ENCODE measurements around the gene KRT82.

KRT82 gene

DNA sequence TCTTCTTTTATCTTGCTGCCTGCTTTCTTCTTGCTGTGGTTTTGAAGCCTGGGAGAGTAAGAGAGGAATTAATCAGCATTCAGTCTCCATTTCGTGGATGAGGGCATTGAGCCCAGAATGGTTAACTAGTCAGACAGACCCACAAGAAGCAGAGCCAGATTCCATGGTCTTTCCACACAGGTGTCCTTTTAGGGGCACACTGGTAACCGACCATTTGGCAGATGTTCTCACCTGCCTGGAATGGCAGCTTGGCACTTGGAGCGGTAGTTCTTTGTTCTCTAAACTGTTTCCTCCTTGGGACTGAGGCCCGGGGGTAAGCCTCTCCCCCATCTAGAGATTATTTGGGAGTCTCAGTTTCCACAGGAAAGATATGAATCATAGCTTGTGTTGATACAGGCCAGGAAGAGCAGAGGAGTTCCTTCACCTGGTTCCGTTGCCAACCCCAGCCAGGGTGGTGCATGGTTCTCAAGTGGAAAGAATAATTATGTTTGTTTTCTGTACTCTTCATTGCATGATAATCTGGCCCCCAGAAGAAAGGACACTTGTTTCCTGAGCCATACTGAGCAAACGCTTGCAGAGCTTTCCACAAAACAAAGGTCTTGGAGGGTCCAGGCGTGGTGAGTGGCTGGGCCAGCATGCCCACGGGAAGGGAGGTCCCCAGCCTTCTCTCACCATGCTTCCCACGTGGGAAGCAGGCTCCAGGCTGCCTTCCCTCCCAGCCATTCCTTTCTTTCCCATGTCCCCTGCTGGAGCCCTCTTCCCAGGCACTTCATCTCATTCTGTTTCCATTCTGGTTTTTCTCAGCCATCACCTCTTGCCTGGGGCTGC lies 30.1 kb upstream of the KRT82 start:
- in situ Hi-C loops (cut with MboI; ENCODE audit: low sequenced_read_pairs) = no loop called here

DNA sequence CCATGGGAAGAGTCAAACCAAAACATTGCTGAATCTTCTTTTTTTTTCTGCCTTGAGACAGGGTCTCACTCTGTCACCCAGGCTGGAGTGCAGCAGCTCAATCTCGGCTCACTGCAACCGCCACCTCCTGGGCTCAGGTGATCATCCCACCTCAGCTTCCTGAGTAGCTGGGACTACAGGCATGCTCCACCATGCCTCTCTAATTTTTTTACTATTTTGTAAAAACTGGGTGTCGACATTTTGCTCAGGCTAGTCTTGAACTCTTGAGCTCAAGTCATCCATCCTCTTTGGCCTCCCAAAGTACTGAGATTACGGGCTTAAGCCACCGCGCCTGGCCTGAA lies 29.5 kb upstream of the KRT82 start:
- in situ Hi-C loops (cut with MboI; ENCODE audit: low sequenced_read_pairs) = no loop called here

DNA sequence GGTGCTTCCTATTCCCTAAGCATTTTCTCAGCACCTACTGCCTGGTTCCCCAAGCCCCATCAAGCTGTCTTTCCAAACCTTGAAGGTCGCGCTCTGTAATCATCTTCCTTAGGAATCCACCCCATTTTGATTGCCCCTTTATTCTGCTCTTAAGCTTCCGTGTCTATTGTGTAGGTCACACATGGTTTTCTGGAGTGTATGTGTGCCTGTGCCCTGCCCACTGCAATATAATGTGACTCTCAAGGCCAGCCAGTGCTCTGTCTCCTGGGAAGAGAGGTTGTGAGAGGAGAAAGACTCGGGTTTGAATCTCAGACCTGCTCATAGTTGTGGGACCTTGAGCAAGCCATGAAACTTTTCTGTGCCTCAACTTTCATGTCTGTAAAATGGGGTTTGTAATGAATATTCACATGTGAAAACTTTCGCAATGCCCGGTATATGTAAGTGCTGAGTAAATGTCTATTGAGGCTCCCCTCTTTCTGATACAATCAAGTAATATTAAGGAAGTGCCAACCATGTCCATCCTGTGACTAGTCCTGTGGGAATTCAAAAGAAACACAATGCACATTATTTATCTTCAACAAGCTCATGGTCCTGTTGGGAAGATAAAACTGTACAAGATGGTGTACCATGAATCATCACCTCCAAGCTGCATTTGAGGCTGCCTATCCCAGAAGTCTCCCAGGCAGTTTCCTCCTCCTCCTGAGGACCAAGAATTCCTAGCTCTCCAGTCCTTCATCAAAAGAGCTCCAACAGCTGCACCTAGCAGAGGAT lies 28.8 kb upstream of the KRT82 start:
- in situ Hi-C loops (cut with MboI; ENCODE audit: low sequenced_read_pairs) = no loop called here

DNA sequence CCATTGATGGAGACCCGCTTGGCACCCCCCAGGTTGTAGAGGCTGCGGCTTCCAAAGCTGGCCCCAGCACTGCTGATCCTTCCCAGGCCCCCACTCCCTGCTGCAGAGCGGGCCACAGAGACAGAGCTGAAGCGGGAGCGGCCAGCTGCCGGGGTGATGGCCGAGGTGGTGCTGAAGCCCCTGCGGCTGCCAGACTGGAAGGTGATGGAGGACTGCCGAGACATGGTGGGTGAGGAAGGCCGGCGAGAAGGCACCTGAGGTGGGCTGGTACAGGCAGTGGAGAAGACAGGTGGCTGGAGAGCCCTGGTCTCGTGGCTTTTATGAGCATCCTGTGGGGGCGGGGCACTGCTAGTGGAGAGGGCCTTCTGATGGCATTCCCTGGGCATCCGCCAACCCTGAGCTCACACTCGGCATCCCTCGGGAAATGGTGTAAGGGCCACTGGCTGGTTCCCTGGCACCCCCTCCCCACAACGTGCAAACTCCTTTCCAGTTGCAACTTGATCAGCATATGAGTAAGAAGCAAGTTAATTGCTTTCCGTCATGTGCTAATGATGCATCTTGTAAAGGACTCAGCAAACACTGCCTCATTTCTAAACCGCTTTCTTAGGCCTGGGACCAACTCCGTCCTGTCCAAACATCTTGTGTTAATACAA lies 28.1 kb upstream of the KRT82 start, which contains the start of gene KRT75:
TSS of gene KRT75 (minus strand) at position 291 of the 653 bp plus-strand sequence. CDS start at position 224, 67 bp downstream.
- in situ Hi-C loops (cut with MboI; ENCODE audit: low sequenced_read_pairs) = no loop called here

DNA sequence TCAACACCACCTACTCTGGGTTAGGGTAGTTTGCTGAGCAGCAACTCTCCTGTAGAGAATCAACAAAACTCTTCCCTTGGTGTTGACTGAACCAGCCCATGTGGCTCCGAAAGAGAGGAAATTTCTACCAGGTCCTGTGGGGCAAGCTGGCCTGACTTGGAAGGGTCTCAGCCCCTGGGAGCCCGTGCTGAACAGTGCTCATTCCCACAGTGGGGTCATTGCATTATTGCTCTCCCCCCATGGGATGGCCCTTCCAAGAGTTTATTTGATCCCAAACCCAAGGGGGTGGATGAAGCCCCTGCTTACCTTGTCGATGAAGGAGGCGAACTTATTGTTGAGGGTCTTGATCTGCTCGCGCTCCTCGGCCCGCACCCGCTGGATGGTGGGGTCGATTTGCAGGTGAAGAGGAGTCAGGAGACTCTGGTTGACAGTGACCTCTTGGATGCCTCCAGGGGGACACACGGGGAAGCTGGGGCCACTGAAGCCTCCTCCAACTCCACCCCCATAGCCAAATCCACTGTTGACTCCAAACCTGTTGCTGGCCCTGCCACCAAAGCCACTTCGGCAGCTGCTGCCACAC lies 27.5 kb upstream of the KRT82 start:
- in situ Hi-C loops (cut with MboI; ENCODE audit: low sequenced_read_pairs) = no loop called here

DNA sequence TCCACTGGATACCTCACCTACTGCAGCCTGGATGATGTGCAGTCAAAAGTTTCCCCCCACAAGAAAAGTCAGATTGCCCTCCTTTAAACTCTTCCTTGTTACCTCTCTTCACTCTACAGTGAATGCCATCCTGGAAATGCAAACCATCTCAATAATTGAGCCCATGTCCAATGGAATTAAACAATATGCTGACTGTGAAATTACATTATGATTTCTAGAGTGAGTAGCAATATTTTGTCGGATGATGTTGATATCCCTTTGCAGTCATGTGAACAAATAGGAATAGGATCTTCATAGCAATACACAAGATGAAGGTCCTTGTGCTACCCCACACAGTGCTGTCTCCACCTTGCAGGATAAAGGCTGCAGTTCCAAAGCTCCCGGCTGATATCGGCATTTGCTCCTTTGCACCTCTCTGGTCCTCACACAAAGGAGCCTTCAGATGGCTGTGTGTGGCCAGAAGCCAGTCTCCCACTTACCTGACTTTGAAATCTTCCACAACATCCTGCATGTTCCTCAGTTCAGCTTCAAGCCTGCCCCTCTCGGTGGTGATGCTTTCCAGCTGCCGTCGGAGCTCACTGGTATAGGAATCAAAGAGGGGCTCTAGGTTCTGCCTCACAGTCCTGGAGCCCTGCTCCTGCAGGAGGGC lies 26.5 kb upstream of the KRT82 start:
- in situ Hi-C loops (cut with MboI; ENCODE audit: low sequenced_read_pairs) = no loop called here

DNA sequence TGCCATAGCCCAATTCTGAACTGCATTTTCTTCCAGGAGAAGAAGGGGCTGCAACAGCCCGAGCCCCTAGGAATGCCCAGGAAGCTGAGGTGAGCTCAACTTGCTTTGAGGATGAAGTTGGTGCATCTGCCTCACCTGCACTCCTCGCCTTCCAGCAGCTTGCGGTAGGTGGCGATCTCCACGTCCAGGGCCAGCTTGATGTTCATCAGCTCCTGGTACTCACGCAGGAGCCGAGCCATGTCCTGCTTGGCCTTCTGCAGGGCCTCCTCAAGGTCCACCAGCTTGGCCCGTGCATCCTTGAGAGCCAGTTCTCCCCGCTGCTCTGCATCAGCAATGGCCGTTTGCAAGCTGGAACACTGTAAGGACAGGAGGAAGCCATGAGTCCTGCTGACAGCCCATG lies 22.0 kb upstream of the KRT82 start:
- in situ Hi-C loops (cut with MboI; ENCODE audit: low sequenced_read_pairs) = no loop called here

DNA sequence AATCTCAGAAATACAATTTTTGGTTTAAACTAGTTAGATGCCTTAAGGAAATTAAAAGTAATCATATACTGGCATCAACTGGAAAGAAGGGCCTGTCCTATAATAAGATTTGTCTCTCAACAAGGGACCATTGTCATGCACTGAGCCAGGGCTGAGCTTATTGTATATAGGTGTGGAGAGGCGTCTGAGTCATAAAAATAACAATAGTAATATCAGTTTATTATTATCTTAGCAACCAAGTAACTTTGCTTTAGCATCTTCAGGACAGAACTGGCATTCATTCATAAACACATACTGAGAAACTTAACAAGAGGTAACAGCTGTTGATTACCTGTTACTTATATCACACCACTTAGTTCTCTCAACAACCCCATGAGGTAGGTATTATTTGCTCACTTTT lies 20.9 kb upstream of the KRT82 start:
- in situ Hi-C loops (cut with MboI; ENCODE audit: low sequenced_read_pairs) = no loop called here

DNA sequence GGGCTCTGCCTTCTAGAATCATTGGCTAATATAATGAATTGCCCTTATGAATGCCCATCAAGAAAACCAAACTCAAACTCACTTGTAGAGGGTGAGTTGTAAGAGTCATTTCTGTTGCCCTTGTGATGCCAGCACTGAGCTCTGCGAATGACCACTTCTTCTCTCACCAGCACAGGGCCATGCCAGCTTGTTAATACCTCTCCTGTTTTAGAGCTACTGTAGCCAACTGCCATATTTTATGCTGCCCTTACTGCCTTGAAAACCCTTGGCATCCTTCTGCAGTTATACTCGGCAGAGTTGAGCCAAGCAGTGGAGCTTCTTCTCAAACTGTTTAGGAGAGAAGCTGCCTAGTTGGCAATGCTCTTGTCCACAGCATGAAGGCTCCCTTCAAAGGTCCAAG lies 19.9 kb upstream of the KRT82 start:
- in situ Hi-C loops (cut with MboI; ENCODE audit: low sequenced_read_pairs) = no loop called here

DNA sequence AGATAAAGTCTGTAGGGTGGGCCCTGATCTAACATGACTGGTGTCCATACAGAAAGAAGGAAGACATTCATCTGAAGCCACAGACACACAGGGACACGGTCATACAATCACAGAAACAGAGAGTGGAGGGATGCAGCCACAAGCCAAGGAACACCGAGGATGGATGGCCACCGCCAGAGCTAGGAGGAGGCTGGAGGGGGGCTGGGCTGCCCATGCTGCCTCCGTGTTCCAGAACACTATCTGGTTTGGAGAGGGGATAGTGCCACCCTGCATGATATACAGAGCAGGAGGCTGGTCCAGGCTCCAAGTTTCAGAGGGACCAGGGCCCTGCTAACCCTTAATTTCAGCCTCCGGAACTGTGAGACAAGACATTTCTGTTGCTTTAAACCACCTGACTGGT lies 19.3 kb upstream of the KRT82 start:
- in situ Hi-C loops (cut with MboI; ENCODE audit: low sequenced_read_pairs) = no loop called here

DNA sequence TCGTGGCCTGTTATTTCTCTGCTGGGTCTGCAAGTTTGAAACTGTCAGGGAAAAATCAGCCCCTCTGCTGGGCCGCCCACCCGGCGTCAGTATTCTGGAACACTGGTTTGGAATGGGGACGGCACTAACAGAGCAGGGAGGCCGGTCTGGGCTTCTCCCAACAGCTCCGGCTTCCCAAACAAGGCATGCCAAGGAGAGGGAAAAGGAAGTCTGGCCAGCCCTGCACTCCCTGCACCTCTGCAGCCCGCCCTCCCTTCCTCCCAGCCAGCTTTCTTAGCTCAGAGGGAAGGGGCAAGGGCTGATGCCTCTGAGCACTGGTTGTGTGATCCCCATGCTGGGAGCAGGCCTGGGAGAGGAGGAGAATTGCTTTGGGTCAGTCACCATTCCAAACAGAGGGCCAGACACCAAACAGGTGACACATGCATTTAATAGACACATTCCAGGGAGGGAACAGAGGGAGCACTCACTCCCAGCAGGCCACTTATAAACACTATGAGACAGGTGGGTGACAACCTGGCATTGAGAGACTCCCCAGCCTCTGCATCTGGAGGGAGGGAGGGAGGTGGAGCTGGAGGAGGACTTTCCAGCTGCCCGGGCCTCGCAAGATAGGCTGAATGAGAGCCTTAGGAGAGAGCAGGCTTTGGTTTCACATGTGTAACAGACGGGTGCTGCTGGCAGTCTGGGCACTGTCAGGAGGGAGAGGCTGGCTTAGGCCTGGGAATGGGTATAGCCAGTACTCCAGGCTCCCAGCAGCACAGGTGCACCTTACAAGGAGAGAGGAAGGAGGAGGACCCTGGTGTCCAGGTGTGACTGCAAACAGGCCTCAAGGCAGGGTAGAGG lies 17.7 kb upstream of the KRT82 start:
- in situ Hi-C loops (cut with MboI; ENCODE audit: low sequenced_read_pairs) = no loop called here

DNA sequence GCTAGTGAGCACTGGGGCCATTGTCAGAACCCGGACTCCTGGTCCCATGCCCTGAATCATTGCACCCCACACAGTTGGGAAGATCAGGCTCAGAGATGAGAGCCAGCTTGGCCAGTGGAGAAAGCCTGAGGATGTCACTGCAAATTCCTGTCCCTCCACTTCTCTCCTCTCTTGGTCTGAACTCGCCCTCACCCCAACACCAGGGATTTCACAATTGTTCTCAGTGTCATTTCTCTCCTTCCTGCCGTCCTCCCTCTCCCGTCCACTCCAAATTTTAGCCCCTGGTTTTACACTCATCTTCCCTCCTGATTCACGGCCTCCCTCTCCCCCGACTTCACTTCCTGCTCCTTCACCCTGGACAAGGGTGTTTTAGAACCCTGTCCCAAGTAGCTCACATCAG lies 16.9 kb upstream of the KRT82 start:
- in situ Hi-C loops (cut with MboI; ENCODE audit: low sequenced_read_pairs) = no loop called here

DNA sequence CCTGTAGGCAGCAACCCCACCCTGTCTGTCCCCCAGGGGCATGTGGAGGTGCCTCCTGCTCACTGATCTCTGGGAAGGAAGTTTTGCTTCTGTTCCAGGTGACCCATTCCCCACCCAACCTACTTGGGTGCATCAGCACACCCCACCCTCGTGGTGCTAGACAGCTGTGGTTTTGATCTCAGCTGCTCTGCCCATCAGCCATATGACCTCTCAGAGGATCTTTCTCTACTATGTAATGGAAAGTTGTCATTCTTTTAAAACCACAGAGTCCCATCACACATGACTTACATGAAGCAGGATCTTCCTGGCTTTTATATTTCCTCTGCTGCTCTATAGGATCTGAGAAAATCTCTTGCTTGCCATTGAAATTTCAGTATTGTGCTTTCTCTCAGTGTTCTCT lies 13.5 kb upstream of the KRT82 start:
- in situ Hi-C loops (cut with MboI; ENCODE audit: low sequenced_read_pairs) = no loop called here

DNA sequence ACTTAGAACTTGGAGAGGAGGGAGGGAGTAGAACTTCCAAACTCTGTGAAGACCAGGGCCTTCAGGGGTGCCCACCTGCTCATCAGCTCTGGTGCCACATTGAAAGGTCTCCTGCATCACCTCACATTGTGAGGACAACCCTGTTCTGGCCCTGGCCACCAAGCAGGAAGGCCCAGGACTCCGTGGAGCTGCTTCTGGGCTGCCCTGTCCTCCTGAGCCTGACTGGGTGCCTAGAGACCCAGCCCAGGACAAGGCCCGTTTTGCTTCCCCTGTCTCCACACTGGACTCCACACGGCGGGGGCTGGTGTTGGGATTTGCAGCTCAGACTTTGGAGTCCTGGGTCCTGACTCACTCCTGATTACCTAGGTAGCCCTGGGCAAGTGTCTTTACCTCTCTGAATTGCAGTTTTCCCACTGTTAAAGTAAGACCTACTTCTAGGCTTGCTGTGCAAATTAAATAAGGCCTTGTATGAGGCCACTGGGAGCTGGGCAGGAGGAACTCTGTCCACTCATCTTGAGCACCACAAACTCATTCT lies 12.5 kb upstream of the KRT82 start:
- in situ Hi-C loops (cut with MboI; ENCODE audit: low sequenced_read_pairs) = no loop called here

DNA sequence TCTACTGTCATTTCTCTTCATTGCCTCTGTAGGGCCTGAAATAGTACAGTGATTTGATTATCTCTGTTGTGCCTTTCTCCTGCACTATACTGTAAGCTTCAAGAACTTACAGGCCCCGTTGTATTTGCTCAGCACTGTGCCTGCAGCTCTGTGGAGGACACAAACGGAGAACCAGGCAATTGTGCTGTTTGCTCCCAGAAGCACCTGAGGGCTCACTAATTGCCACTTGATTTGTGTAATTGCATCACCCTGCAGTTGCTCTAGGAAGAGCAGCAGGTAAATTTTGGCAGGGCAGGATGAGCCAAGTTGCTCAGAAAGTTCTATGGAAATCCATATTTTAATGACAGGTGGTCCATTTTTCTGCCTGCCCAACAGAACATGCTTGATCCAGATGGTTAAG lies 11.6 kb upstream of the KRT82 start:
- in situ Hi-C loops (cut with MboI; ENCODE audit: low sequenced_read_pairs) = no loop called here

DNA sequence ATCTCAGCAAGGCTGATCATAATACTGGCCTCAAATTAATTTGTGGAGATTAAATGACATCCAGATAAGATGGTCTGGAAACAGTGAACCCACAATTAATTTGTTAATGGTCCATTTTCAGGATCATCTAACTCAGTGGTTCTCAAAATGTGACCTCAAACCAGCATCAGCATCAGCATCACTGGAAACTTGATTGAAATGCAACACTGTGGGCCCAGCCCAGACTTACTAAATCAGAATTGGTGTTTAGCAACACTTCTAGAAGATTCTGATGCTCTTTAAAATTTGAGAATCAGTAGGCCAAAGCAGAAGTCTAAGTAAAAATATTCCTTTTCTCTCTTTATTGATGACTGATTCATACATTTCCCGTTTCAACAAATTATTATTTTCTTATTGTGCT lies 10.7 kb upstream of the KRT82 start:
- in situ Hi-C loops (cut with MboI; ENCODE audit: low sequenced_read_pairs) = no loop called here

DNA sequence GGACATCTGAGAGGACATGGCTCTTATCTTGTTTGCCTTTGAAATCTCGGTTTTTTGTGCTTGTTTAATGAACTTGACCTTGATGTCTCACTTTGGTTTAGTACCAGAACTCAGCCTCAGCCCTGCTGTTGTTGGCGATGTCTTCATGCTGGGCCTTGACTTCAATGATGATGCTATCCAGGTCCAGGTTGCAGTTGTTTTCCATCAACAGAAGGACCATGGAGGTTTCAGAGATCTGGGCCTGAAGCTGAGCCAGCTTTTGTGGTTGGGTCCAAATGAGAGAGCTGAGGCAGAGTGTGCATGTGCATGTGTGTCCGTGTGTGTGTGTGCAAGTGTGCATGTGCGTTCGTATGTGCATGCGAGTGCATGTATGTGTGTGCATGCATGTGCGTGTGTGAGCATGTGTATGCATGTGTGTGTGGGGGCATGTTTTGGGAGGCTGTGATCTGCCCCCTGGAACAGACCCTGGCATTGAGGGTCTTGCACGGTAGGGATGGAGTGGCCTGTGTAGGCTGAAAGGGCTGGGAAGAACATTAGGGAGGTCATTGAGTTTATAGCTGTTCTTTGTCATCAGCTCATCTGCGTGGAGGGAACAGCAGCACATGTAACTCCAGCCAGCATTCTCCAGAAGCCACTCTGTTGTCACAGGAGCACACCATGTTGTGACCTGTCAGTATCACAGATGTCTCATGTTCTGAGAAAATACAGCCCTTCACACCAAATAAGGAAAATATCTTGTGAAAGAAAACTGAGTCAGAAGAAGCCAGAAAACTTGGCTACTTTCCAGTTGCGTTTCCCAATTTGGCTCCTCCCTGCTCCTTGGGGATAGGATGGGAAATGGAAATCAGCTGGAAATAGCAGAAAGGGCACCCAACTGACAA lies 10.0 kb upstream of the KRT82 start:
- in situ Hi-C loops (cut with MboI; ENCODE audit: low sequenced_read_pairs) = no loop called here

DNA sequence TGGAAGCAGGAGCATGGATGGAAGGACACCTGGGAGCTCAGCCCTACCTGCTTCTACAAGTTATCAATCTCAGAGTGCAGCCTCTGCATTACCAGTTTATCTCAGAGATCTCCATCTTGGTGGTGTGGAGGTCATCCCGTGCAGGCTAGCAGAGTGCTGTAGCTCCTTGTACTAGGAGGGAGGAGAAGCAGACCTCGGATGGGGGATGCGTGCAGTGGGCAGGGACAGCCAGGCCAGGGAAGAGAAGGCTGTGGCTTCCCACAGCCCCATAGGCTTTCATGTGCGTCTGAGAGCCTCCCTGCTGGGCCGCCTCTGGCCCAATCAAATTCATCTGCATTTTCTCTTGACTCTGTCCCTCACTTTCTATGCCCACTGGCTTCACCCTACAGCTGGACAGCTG lies 8.8 kb upstream of the KRT82 start:
- in situ Hi-C loops (cut with MboI; ENCODE audit: low sequenced_read_pairs) = no loop called here

DNA sequence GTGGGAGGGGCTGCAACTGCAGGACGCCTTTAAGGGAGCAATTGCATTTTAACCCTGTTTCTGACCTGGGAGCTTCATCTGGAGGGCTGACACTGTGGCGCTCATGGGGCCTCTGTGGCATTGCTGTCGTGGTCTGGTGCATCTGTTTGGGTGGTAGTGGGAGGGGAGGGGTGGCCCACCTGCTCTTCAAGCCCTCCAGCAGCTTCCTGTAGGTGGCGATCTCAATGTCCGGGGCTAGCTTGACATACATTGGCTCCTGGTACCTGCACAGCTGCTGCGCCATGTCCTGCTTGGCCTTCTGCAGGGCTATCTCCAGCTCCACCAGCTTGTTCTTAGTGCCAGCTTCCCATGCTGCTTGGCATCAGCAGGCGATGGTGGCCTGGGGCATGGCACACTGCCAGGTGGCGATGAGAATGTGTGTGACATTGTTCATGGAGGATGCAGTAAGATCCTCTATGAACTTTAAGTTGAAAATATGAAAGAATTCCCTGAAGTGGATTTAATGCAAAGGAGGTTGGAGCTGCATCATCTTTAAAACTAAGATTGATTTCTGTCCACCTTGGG lies 7.7 kb upstream of the KRT82 start:
- in situ Hi-C loops (cut with MboI; ENCODE audit: low sequenced_read_pairs) = no loop called here
